ENCODE measurements around the gene ANO4. TPM values are rescaled to one million over a fixed set of nuclear protein-coding genes. Genes with fewer than 3 reads are reported as not detected.

Gene ANO4
- total RNA-seq, result 0.16 and 0.76 TPM in 2 replicates

DNA sequence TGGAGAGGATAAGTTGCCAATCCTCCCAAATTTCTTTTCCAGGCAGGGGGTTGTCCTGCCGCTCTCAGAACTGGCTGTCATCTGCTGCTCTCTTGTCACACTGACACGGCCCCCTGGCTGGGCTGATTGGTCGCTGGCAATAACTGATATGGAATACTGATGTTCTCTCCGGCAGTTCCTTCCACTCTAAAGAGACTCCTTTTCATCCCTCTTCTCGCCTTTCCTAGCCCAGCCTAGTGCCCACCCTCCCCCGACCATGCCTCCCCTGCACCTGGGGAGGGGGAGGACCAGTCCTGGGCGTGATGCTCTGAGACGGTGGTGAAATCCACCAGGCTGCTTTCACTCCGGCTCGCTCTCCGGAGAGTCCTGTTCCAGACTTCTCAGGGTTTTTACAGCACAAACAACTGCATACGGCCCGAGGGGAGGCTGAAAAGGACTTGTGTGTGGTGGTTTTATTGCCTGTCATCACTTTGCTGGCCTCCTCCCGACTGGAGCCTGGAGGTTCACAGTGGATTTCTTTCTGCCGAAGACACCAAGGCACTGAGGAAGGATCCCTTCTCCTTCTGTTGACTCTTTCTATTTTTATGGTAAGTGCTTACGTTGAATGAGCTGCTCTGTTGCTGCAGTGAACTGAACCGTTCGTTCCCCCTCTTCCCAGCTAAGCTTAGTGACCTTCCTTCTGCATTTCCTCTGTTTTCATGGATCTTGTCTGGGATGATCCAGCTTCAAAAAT is at the start of gene ANO4:
Gene ANO4, plus strand, starts transcription at position 336 of the 733 bp plus-strand sequence. CDS start 107,010 bp downstream, outside the sequence.

Other genes with a start within 250 kb of the ANO4 start
- gene GAS2L3, start 221.1 kb upstream of the ANO4 start, total RNA-seq, result 6.0 and 20.5 TPM in 2 replicates

Data from mesangial cell (primary cell).